ENCODE measurements around the gene NFATC2. TPM values are rescaled to one million over a fixed set of nuclear protein-coding genes. Genes with fewer than 3 reads are reported as not detected.

Gene NFATC2
- polyA plus RNA-seq, 1 donor from 2014 or later, result not detected

GRCh38 chr20:51514249-51514648 is 28.3 kb downstream of the NFATC2 start:
- Histone ChIP-seq H3K9me2 (ENCODE audit: insufficient read depth, low read length) (no peaks in the 10 kb centered on the region), H3K4me2 (ENCODE audit: low read length) (no peak overlapping the region), H3K9ac (ENCODE audit: low read length) (no peak overlapping the region), H3K36me3 (ENCODE audit: insufficient read depth, low read length) (no peaks in the 10 kb centered on the region), H2AFZ (ENCODE audit: low read depth, low read length) (no peak overlapping the region), H3K27ac (ENCODE audit: low read length) (no peak overlapping the region), H4K20me1 (ENCODE audit: insufficient read depth) (no peaks in the 10 kb centered on the region), H3K79me2 (replicated peaks; ENCODE audit: insufficient read depth, low read length) (no peaks in the 10 kb centered on the region), H3F3A (ENCODE audit: insufficient read depth, low read length, poor library complexity, severe bottlenecking) (no peaks in the 10 kb centered on the region), H3K9me3 (ENCODE audit: low read length) (no peaks in the 10 kb centered on the region), H3K27me3 (ENCODE audit: insufficient read depth, low read depth, low read length) (no peaks in the 10 kb centered on the region), H3K4me3 (ENCODE audit: low read length) (no peak overlapping the region)
- TF ChIP-seq TAF1 (IDR thresholded peaks at IDR 0.05; ENCODE audit: low read depth) (no peak), RAD21 (conservative IDR thresholded peaks at IDR 0.05) (no peak), POLR2AphosphoS5 (IDR thresholded peaks at IDR 0.05) (no peak), EP300 (conservative IDR thresholded peaks at IDR 0.05; ENCODE audit: poor library complexity, severe bottlenecking) (no peak), CTCF (IDR thresholded peaks at IDR 0.05; ENCODE audit: poor library complexity, severe bottlenecking) (no peak), SMC3 (conservative IDR thresholded peaks at IDR 0.05; ENCODE audit: poor library complexity) (no peak), EZH2 (IDR thresholded peaks at IDR 0.05; ENCODE audit: borderline replicate concordance, insufficient read depth, low read length, poor library complexity, severe bottlenecking) (no peak), MXI1 (conservative IDR thresholded peaks at IDR 0.05; ENCODE audit: poor library complexity, severe bottlenecking) (no peak)
- TF ChIP-seq, protein P1, sequence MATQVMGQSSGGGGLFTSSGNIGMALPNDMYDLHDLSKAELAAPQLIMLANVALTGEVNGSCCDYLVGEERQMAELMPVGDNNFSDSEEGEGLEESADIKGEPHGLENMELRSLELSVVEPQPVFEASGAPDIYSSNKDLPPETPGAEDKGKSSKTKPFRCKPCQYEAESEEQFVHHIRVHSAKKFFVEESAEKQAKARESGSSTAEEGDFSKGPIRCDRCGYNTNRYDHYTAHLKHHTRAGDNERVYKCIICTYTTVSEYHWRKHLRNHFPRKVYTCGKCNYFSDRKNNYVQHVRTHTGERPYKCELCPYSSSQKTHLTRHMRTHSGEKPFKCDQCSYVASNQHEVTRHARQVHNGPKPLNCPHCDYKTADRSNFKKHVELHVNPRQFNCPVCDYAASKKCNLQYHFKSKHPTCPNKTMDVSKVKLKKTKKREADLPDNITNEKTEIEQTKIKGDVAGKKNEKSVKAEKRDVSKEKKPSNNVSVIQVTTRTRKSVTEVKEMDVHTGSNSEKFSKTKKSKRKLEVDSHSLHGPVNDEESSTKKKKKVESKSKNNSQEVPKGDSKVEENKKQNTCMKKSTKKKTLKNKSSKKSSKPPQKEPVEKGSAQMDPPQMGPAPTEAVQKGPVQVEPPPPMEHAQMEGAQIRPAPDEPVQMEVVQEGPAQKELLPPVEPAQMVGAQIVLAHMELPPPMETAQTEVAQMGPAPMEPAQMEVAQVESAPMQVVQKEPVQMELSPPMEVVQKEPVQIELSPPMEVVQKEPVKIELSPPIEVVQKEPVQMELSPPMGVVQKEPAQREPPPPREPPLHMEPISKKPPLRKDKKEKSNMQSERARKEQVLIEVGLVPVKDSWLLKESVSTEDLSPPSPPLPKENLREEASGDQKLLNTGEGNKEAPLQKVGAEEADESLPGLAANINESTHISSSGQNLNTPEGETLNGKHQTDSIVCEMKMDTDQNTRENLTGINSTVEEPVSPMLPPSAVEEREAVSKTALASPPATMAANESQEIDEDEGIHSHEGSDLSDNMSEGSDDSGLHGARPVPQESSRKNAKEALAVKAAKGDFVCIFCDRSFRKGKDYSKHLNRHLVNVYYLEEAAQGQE (IDR thresholded peaks at IDR 0.05; ENCODE audit: borderline replicate concordance), result no peak

- no peak overlapping the region for H3K27ac ChIP-seq (ENCODE audit: low read length)
- no peak overlapping the region for H3K9ac ChIP-seq (ENCODE audit: low read length)
- no peaks in the 10 kb centered on the region for H3K36me3 ChIP-seq (ENCODE audit: insufficient read depth, low read length)
- H3K79me2 ChIP-seq (replicated peaks; ENCODE audit: insufficient read depth, low read length), result no peaks in the 10 kb centered on the region
- no peaks in the 10 kb centered on the region for H3K9me3 ChIP-seq (ENCODE audit: low read length)
- H3F3A ChIP-seq (ENCODE audit: insufficient read depth, low read length, poor library complexity, severe bottlenecking), result no peaks in the 10 kb centered on the region
- no peaks in the 10 kb centered on the region for H4K20me1 ChIP-seq (ENCODE audit: insufficient read depth)
- no peak overlapping the region for H2AFZ ChIP-seq (ENCODE audit: low read depth, low read length)
- no peaks in the 10 kb centered on the region for H3K9me2 ChIP-seq (ENCODE audit: insufficient read depth, low read length)
- no peak overlapping the region for H3K4me3 ChIP-seq (ENCODE audit: low read length)
- H3K27me3 ChIP-seq (ENCODE audit: insufficient read depth, low read depth, low read length), result no peaks in the 10 kb centered on the region
- H3K4me2 ChIP-seq (ENCODE audit: low read length), result no peak overlapping the region
- TF ChIP-seq RAD21 (conservative IDR thresholded peaks at IDR 0.05) (no peak), SMC3 (conservative IDR thresholded peaks at IDR 0.05; ENCODE audit: poor library complexity) (no peak), MXI1 (conservative IDR thresholded peaks at IDR 0.05; ENCODE audit: poor library complexity, severe bottlenecking) (no peak), EP300 (conservative IDR thresholded peaks at IDR 0.05; ENCODE audit: poor library complexity, severe bottlenecking) (no peak), TAF1 (IDR thresholded peaks at IDR 0.05; ENCODE audit: low read depth) (no peak), EZH2 (IDR thresholded peaks at IDR 0.05; ENCODE audit: borderline replicate concordance, insufficient read depth, low read length, poor library complexity, severe bottlenecking) (no peak), POLR2AphosphoS5 (IDR thresholded peaks at IDR 0.05) (no peak), CTCF (IDR thresholded peaks at IDR 0.05; ENCODE audit: poor library complexity, severe bottlenecking) (no peak)
- TF ChIP-seq, protein P1 (IDR thresholded peaks at IDR 0.05; ENCODE audit: borderline replicate concordance), result no peak
Measured at GRCh38 chr20:51513545-51513944, 29.0 kb downstream of the NFATC2 start.
